ENCODE data around the gene HOXD8. TPM values are rescaled to one million over a fixed set of nuclear protein-coding genes. Genes with fewer than 3 reads are reported as not detected.

HOXD8 gene
- total and polyA plus RNA-seq, 10 of the 15 experiments (the other 5 are each of a cell fraction or from before 2014, with no cell fraction given): not detected

- in situ Hi-C loops (cut with MboI): no loop called here
- 6% methylated on average over 12 of the region's 12 CpGs for WGBS (ENCODE audit: insufficient coverage, insufficient replicate concordance, low lambda C conversion rate, missing lambda C conversion rate)
- no peaks in the 10 kb centered on the region for H3K36me3 ChIP-seq (ENCODE audit: control insufficient read depth in 2 of 2, insufficient read depth in 2 of 2, low read length in 1 of 2)
- H3K4me1 ChIP-seq (ENCODE audit: control insufficient read depth, insufficient read depth, low read length): no peaks in the 10 kb centered on the region
- no peak overlapping the region for H3K9ac ChIP-seq (ENCODE audit: control insufficient read depth, insufficient read depth, low read length)
- no peak for ATAC-seq
- no peak for FAIRE-seq
- BruUV-seq (replicated peaks): no TSS peak
- ChIA-PET POLR2A (no interaction called here), RAD21 (ENCODE audit: unreplicated experiment) (no interaction called here), SMC1A (ENCODE audit: uncharacterized antibody, unreplicated experiment) (no interaction called here), CTCF (no interaction called here)
- no peak overlapping the region for H3K4me3 ChIP-seq
- H3K4me2 ChIP-seq (ENCODE audit: control insufficient read depth, insufficient read depth): no peak overlapping the region
- no peaks in the 10 kb centered on the region for H3K79me2 ChIP-seq (ENCODE audit: control insufficient read depth, insufficient read depth, low read length)
- H4K20me1 ChIP-seq (ENCODE audit: control insufficient read depth, insufficient read depth): no peaks in the 10 kb centered on the region
- H3K27ac ChIP-seq (ENCODE audit: control insufficient read depth, insufficient read depth): no peak overlapping the region
- intact Hi-C loops (cut with micrococcal nuclease; ENCODE audit: unreplicated experiment): no loop called here
- peaks cover 10 to 32% of the 10 kb centered on the region in 2 experiments for H3K27me3 ChIP-seq (replicated peaks in 1 of 2; ENCODE audit: control insufficient read depth in 2 of 2, insufficient read depth in 2 of 2, low read length in 1 of 2)
- no peaks in the 10 kb centered on the region; the same call in 2 of the 3 replicates for H3K9me3 ChIP-seq (replicated peaks; ENCODE audit: control insufficient read depth, insufficient read depth, low read length)
- H2AFZ ChIP-seq (ENCODE audit: control insufficient read depth, low read depth, low read length): no peak overlapping the region
- no peak for DNase-seq (ENCODE audit: low read depth, low spot score)
- TF ChIP-seq ZNF384 (IDR thresholded peaks at IDR 0.05; ENCODE audit: borderline replicate concordance, low read depth, low read length) (no peak), ZNF687 (IDR thresholded peaks at IDR 0.05) (no peak), JUND (IDR thresholded peaks at IDR 0.05; ENCODE audit: low read depth, low read length) (no peak), PBX3 (IDR thresholded peaks at IDR 0.05; ENCODE audit: insufficient replicate concordance, low read depth, low read length) (no peak), SUPT20H (IDR thresholded peaks at IDR 0.05; ENCODE audit: borderline replicate concordance, control insufficient read depth, low read depth, low read length) (no peak), NFYB (IDR thresholded peaks at IDR 0.05; ENCODE audit: insufficient read depth, low read depth, low read length) (no peak), RAD51 (IDR thresholded peaks at IDR 0.05) (no peak), REST (IDR thresholded peaks at IDR 0.05; ENCODE audit: low read depth, low read length) (no peak), MTA3 (IDR thresholded peaks at IDR 0.05; ENCODE audit: borderline replicate concordance, low read length) (no peak), ZZZ3 (IDR thresholded peaks at IDR 0.05; ENCODE audit: control insufficient read depth, insufficient read length, low read depth) (no peak)
- TF ChIP-seq, protein P1, sequence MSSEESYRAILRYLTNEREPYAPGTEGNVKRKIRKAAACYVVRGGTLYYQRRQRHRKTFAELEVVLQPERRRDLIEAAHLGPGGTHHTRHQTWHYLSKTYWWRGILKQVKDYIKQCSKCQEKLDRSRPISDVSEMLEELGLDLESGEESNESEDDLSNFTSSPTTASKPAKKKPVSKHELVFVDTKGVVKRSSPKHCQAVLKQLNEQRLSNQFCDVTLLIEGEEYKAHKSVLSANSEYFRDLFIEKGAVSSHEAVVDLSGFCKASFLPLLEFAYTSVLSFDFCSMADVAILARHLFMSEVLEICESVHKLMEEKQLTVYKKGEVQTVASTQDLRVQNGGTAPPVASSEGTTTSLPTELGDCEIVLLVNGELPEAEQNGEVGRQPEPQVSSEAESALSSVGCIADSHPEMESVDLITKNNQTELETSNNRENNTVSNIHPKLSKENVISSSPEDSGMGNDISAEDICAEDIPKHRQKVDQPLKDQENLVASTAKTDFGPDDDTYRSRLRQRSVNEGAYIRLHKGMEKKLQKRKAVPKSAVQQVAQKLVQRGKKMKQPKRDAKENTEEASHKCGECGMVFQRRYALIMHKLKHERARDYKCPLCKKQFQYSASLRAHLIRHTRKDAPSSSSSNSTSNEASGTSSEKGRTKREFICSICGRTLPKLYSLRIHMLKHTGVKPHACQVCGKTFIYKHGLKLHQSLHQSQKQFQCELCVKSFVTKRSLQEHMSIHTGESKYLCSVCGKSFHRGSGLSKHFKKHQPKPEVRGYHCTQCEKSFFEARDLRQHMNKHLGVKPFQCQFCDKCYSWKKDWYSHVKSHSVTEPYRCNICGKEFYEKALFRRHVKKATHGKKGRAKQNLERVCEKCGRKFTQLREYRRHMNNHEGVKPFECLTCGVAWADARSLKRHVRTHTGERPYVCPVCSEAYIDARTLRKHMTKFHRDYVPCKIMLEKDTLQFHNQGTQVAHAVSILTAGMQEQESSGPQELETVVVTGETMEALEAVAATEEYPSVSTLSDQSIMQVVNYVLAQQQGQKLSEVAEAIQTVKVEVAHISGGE (CRISPR knock-in tag; IDR thresholded peaks at IDR 0.05): no peak
These were observed 48.1 kb downstream of the HOXD8 start for GRCh38 chr2:176177580-176178037.
